H1 (cell line): ENCODE data around the gene PBX3. TPM values are rescaled to one million over a fixed set of nuclear protein-coding genes. Genes with fewer than 3 reads are reported as not detected.

Source experiments
- ASH2L ChIP-seq: fragments of 200-600, 300-600 bp; sonication (generic); IDR thresholded peaks from one replicate; pipeline ENCODE4 v1.7.1; 2017; ENCODE audit warnings: low read length
- BRCA1 ChIP-seq: IDR thresholded peaks from 2 replicates; pipeline ENCODE4 v1.6.1; 2012; ENCODE audit warnings: low read depth, low read length, improper control_type of control experiment
- EP300 ChIP-seq, 2 experiments: IDR thresholded peaks; 1 replicate in 1 of 2; 2 replicates in 1 of 2; pipeline ENCODE4 v1.6.1; 2011 to 2012; ENCODE audit warnings: low read depth in 2 of 2, low read length in 2 of 2, mild to moderate bottlenecking in 2 of 2, borderline replicate concordance in 1 of 2, inconsistent platforms in 1 of 2, moderate library complexity in 1 of 2
- FOSL1 ChIP-seq: IDR thresholded peaks from 2 replicates; pipeline ENCODE4 v1.6.1; 2011; ENCODE audit warnings: mild to moderate bottlenecking, low read depth, low read length, moderate library complexity; ENCODE audit not compliant: insufficient read depth
- polyA plus RNA-seq, 7 experiments: library from polyadenylated mRNA; depleted of rRNA in 3 of 7; stranded (reverse) in 5 of 7; unstranded in 2 of 7; fragments of >200 nt in 5 of 7; fragments of 200-250 nt in 2 of 7; gene quantifications; 1 replicate in 5 of 7; 2 replicates in 1 of 7; 4 replicates in 1 of 7; pipeline versions ENCODE4 v1.2.1 to v1.2.3, GENCODE V29; 2011 to 2013; ENCODE audit warnings: missing spikeins in 2 of 7, mixed read lengths in 2 of 7
- total RNA-seq: library from RNA; stranded (reverse); fragmentation: NEBNext Ultra II Directional; extraction: Animal tissue kit (Norgen Biotek cat#: 25700); gene quantifications from 2 replicates; pipeline ENCODE4 v1.2.1, GENCODE V29; 2021

Gene PBX3
- total and polyA plus RNA-seq, 2 of the 8 experiments (the other 6 are each of a cell fraction or from before 2014, with no cell fraction given), result 22.7 to 44.3 TPM

DNA sequence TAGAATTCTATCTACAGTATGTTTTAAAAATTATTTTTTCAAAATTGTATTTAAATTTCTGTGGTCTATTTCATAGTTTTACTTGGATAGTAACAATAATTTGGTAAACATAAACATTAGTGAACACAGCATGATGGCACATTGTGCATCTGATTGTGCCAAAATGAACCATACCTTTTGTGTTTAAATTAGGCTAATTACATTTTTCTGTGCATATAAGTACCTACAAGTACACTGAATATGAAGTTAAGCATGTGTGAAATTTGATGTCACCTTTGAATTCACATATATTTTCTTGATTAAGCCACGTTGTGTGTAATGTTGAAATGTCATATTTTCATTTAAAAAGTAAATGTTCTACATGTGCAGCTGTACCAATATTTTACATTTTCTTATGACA is 13.4 kb downstream of the PBX3 start (continued):
- TF ChIP-seq FOSL1 (no peak), BRCA1 (no peak), ASH2L (no peak), EP300 (IDR thresholded peaks at IDR 0.05; ENCODE audit: borderline replicate concordance in 1 of 2, low read depth in 2 of 2, low read length in 2 of 2) (no peak)
